Measurements from ENCODE around the gene AKR1C3. TPM values are rescaled to one million over a fixed set of nuclear protein-coding genes. Genes with fewer than 3 reads are reported as not detected.

Gene AKR1C3
- total RNA-seq, 1 donor from 2014 or later = 2.8 TPM

DNA sequence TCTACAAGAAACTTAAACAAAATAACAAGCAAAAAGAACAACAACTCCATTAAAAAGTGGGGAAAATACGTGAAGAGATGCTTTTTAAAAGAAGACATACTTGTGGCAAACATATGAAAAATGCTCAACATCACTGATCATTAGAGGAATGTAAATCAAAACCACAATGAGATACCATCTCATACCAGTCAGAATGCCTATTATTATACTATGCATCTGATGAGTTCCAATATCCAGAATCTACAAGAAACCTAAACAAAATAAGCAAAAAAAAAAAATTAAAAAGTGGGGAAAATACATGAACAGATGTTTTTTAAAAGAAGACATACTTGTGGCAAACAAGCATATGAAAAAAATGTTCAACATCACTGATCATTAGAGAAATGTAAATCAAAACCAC, 29.6 kb upstream of the AKR1C3 start:
- peaks cover 5% of the 10 kb centered on the region for H3K9me3 Mint-ChIP-seq
- H4K20me1 ChIP-seq (ENCODE audit: low read depth) = no peaks in the 10 kb centered on the region

DNA sequence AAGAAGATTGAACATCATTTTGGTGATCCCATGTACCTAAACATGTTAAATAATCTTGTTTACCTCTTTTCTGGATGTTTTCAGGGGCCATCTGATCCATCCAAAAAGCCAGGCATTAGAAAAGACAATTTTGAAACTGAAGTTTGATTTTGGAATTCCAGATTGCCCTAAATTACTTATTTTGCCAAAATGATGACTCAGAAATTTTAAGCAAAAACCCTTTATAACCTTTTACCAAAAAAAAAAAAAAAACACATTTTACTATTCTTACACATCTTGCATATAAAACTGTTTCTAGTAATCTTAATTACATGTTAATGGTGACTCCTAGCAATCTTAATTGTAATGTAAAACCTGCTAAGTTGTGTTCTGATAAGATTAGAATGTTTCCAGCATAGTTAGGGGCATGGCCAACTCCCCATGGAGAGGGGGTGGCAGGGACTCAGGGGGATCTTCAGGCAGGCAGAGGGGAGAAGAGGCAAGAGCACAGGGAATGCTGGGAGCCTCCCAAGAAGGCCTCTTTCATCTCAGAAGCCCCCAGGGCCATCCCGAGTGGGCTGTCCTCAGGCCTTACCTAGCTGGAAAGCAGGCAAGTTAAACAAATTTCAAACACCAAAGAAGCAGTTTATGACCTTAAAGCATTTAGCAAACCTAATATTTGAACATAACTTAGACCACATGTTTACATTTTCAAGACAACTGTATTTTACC, 25.8 kb upstream of the AKR1C3 start:
- peaks cover 15% of the 10 kb centered on the region for H3K4me1 Mint-ChIP-seq
- H3K4me3 Mint-ChIP-seq = no peak overlapping the region
- H3K4me3 ChIP-seq = no peak overlapping the region
- H3K27ac Mint-ChIP-seq = no peak overlapping the region
- peaks cover 21% of the 10 kb centered on the region for H3K9me3 ChIP-seq (ENCODE audit: low read depth)
- H2AFZ ChIP-seq (replicated peaks) = no peak overlapping the region
- no peaks in the 10 kb centered on the region for H3K79me2 ChIP-seq (ENCODE audit: low read depth)
- peaks cover 16% of the 10 kb centered on the region for H3K4me1 ChIP-seq
- no peak overlapping the region for H3K27ac ChIP-seq
- H3K27me3 ChIP-seq = no peaks in the 10 kb centered on the region
- H3K9ac ChIP-seq = no peak overlapping the region
- H3K27me3 Mint-ChIP-seq (ENCODE audit: insufficient read depth, low read depth) = no peaks in the 10 kb centered on the region
- DNase-seq (ENCODE audit: low spot score) = no peak
- peaks cover 4% of the 10 kb centered on the region for H3F3A ChIP-seq (ENCODE audit: low read depth)
- H3K36me3 ChIP-seq = peaks cover 3% of the 10 kb centered on the region
- peaks cover 19% of the 10 kb centered on the region for H3K9me3 Mint-ChIP-seq
- H4K20me1 ChIP-seq (ENCODE audit: low read depth) = no peaks in the 10 kb centered on the region
- H3K4me2 ChIP-seq = no peak overlapping the region
- TF ChIP-seq EZH2 (IDR thresholded peaks at IDR 0.05) (no peak), EZH2phosphoT487 (IDR thresholded peaks at IDR 0.05) (no peak)
- TF ChIP-seq, protein P1, sequence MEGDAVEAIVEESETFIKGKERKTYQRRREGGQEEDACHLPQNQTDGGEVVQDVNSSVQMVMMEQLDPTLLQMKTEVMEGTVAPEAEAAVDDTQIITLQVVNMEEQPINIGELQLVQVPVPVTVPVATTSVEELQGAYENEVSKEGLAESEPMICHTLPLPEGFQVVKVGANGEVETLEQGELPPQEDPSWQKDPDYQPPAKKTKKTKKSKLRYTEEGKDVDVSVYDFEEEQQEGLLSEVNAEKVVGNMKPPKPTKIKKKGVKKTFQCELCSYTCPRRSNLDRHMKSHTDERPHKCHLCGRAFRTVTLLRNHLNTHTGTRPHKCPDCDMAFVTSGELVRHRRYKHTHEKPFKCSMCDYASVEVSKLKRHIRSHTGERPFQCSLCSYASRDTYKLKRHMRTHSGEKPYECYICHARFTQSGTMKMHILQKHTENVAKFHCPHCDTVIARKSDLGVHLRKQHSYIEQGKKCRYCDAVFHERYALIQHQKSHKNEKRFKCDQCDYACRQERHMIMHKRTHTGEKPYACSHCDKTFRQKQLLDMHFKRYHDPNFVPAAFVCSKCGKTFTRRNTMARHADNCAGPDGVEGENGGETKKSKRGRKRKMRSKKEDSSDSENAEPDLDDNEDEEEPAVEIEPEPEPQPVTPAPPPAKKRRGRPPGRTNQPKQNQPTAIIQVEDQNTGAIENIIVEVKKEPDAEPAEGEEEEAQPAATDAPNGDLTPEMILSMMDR (IDR thresholded peaks at IDR 0.05) = no peak
- no peaks in the 10 kb centered on the region for H3K36me3 Mint-ChIP-seq

More for the DNA sequence above, 29.6 kb upstream of the AKR1C3 start:
- peaks cover 3% of the 10 kb centered on the region for H3K36me3 ChIP-seq
- no peak overlapping the region for H2AFZ ChIP-seq (replicated peaks)
- H3K27me3 Mint-ChIP-seq (ENCODE audit: insufficient read depth, low read depth) = no peaks in the 10 kb centered on the region
- no peaks in the 10 kb centered on the region for H3K79me2 ChIP-seq (ENCODE audit: low read depth)
- no peaks in the 10 kb centered on the region for H3F3A ChIP-seq (ENCODE audit: low read depth)
- H3K4me1 ChIP-seq = no peaks in the 10 kb centered on the region
- TF ChIP-seq EZH2 (IDR thresholded peaks at IDR 0.05) = no peak
- TF ChIP-seq, protein P1 (IDR thresholded peaks at IDR 0.05) = no peak
- no peak for TF ChIP-seq EZH2phosphoT487 (IDR thresholded peaks at IDR 0.05)
- H3K9ac ChIP-seq = no peak overlapping the region
- H3K4me3 ChIP-seq = no peak overlapping the region
- H3K9me3 ChIP-seq (ENCODE audit: low read depth) = peaks cover 11% of the 10 kb centered on the region
- H3K36me3 Mint-ChIP-seq = no peaks in the 10 kb centered on the region
- no peaks in the 10 kb centered on the region for H3K27me3 ChIP-seq
- no peak for DNase-seq (ENCODE audit: low spot score)
- H3K4me1 Mint-ChIP-seq = no peaks in the 10 kb centered on the region
- no peak overlapping the region for H3K4me2 ChIP-seq
- H3K27ac ChIP-seq = no peak overlapping the region
- no peak overlapping the region for H3K4me3 Mint-ChIP-seq
- no peak overlapping the region for H3K27ac Mint-ChIP-seq

- Mint-ChIP-seq H3K9me3 (peaks cover 19% of the 10 kb centered on the region), H3K27me3 (ENCODE audit: insufficient read depth, low read depth) (peaks cover 4% of the 10 kb centered on the region), H3K4me1 (peaks cover 28% of the 10 kb centered on the region), H3K27ac (peak overlapping the region; percentile 58), H3K36me3 (no peaks in the 10 kb centered on the region), H3K4me3 (no peak overlapping the region)
- Histone ChIP-seq H3K9ac (no peak overlapping the region), H3K36me3 (peaks cover 3% of the 10 kb centered on the region), H3F3A (ENCODE audit: low read depth) (peaks cover 4% of the 10 kb centered on the region), H3K27me3 (no peaks in the 10 kb centered on the region), H3K4me2 (no peak overlapping the region), H3K9me3 (ENCODE audit: low read depth) (peaks cover 21% of the 10 kb centered on the region), H3K79me2 (ENCODE audit: low read depth) (no peaks in the 10 kb centered on the region), H3K4me1 (peaks cover 16% of the 10 kb centered on the region), H3K4me3 (no peak overlapping the region), H4K20me1 (ENCODE audit: low read depth) (no peaks in the 10 kb centered on the region), H2AFZ (replicated peaks) (peak overlapping the region; percentile 38), H3K27ac (no peak overlapping the region)
- DNase-seq (ENCODE audit: low spot score) = no peak
- no peak for TF ChIP-seq EZH2 (IDR thresholded peaks at IDR 0.05)
- TF ChIP-seq, protein P1 (IDR thresholded peaks at IDR 0.05) = no peak
- no peak for TF ChIP-seq EZH2phosphoT487 (IDR thresholded peaks at IDR 0.05)
These were observed 23.4 kb upstream of the AKR1C3 start for GRCh38 chr10:5070648-5071410.

All from neural progenitor cell (in vitro differentiated cells).